ENCODE measurements around the gene MED12. TPM values are rescaled to one million over a fixed set of nuclear protein-coding genes. Genes with fewer than 3 reads are reported as not detected.

The MED12 gene
- polyA plus RNA-seq, 1 experiment: 12.4 TPM

- TF ChIP-seq CTCF (IDR thresholded peaks at IDR 0.05; ENCODE audit: insufficient read depth, low read depth, low read length): no peak
- DNase-seq (ENCODE audit: low read depth): no peak
- no peaks in the 10 kb centered on the region for H3K36me3 ChIP-seq (ENCODE audit: control insufficient read depth, insufficient read depth, low read length)
- POLR2A ChIA-PET: no interaction called here
- H3K27me3 ChIP-seq (ENCODE audit: control insufficient read depth, insufficient read depth, low read length): no peaks in the 10 kb centered on the region
- CTCF ChIA-PET: no interaction called here
- H3K4me3 ChIP-seq (ENCODE audit: low read depth, low read length): no peak overlapping the region
Observed at GRCh38 chrX:71158603-71159002, 40.2 kb downstream of the MED12 start.

- no peak for TF ChIP-seq CTCF (IDR thresholded peaks at IDR 0.05; ENCODE audit: insufficient read depth, low read depth, low read length)
- H3K27me3 ChIP-seq (ENCODE audit: control insufficient read depth, insufficient read depth, low read length): no peaks in the 10 kb centered on the region
- no peak for DNase-seq (ENCODE audit: low read depth)
- POLR2A ChIA-PET: no interaction called here
- H3K36me3 ChIP-seq (ENCODE audit: control insufficient read depth, insufficient read depth, low read length): no peaks in the 10 kb centered on the region
- CTCF ChIA-PET: no interaction called here
- no peak overlapping the region for H3K4me3 ChIP-seq (ENCODE audit: low read depth, low read length)
Observed at GRCh38 chrX:71159335-71159734, 40.9 kb downstream of the MED12 start.

GRCh38 chrX:71160475-71160874 lies 42.1 kb downstream of the MED12 start:
- ChIA-PET CTCF (no interaction called here), POLR2A (no interaction called here)
- Histone ChIP-seq H3K36me3 (ENCODE audit: control insufficient read depth, insufficient read depth, low read length) (no peaks in the 10 kb centered on the region), H3K27me3 (ENCODE audit: control insufficient read depth, insufficient read depth, low read length) (no peaks in the 10 kb centered on the region), H3K4me3 (ENCODE audit: low read depth, low read length) (no peak overlapping the region)
- no peak for TF ChIP-seq CTCF (IDR thresholded peaks at IDR 0.05; ENCODE audit: insufficient read depth, low read depth, low read length)
- DNase-seq (ENCODE audit: low read depth): no peak

- no peak overlapping the region for H3K4me3 ChIP-seq (ENCODE audit: low read depth, low read length)
- H3K36me3 ChIP-seq (ENCODE audit: control insufficient read depth, insufficient read depth, low read length): no peaks in the 10 kb centered on the region
- no peak for DNase-seq (ENCODE audit: low read depth)
- CTCF ChIA-PET: interaction anchor here (0.7 to 1.0 kb wide), 2 partner anchors 17 to 193 kb away, joined by 3 read pairs; no protein-coding TSS in a partner anchor
- POLR2A ChIA-PET: no interaction called here
- TF ChIP-seq CTCF (IDR thresholded peaks at IDR 0.05; ENCODE audit: insufficient read depth, low read depth, low read length): no peak
- H3K27me3 ChIP-seq (ENCODE audit: control insufficient read depth, insufficient read depth, low read length): no peaks in the 10 kb centered on the region
Observed at GRCh38 chrX:71162981-71163380, 44.6 kb downstream of the MED12 start.

- ChIA-PET CTCF (no interaction called here), POLR2A (no interaction called here)
- TF ChIP-seq CTCF (IDR thresholded peaks at IDR 0.05; ENCODE audit: insufficient read depth, low read depth, low read length): no peak
- Histone ChIP-seq H3K36me3 (ENCODE audit: control insufficient read depth, insufficient read depth, low read length) (no peaks in the 10 kb centered on the region), H3K4me3 (ENCODE audit: low read depth, low read length) (no peak overlapping the region), H3K27me3 (ENCODE audit: control insufficient read depth, insufficient read depth, low read length) (no peaks in the 10 kb centered on the region)
- no peak for DNase-seq (ENCODE audit: low read depth)
Observed at GRCh38 chrX:71164071-71164470, 45.7 kb downstream of the MED12 start.

Data from BJ (cell line).